Hepatocyte (in vitro differentiated cells): ENCODE data around the gene NKX2-1. TPM values are rescaled to one million over a fixed set of nuclear protein-coding genes. Genes with fewer than 3 reads are reported as not detected.

Experiments
- DNase-seq: peaks from one replicate; pipeline ENCODE4 v3.0.0-alpha.2; 2016; ENCODE audit warnings: low spot score
- H2AFZ ChIP-seq: fragments of 200-600 bp; sonication (generic); 2 replicates; pipeline ENCODE4 v1.6.0; 2016; ENCODE audit warnings: antibody characterized with exemption, mild to moderate bottlenecking
- H3K27ac ChIP-seq: fragments of 200-600 bp; sonication (generic); 2 replicates; pipeline ENCODE4 v1.5.1; 2016; ENCODE audit warnings: mild to moderate bottlenecking
- H3K27me3 ChIP-seq: fragments of 200-600 bp; sonication (generic); 2 replicates; pipeline ENCODE4 v1.6.1; 2016
- H3K36me3 ChIP-seq: fragments of 200-600 bp; sonication (generic); replicated peaks from 2 replicates; pipeline ENCODE4 v1.5.1; 2016; ENCODE audit warnings: low read depth; ENCODE audit not compliant: insufficient read depth
- H3K4me1 ChIP-seq: fragments of 200-600 bp; sonication (generic); 2 replicates; pipeline ENCODE4 v1.5.1; 2016; ENCODE audit warnings: mild to moderate bottlenecking, moderate library complexity; ENCODE audit not compliant: insufficient read depth
- H3K4me2 ChIP-seq: fragments of 200-600 bp; sonication (generic); 2 replicates; pipeline ENCODE4 v1.6.0; 2016
- H3K4me3 ChIP-seq: fragments of 200-600 bp; sonication (generic); 2 replicates; pipeline ENCODE4 v1.5.1; 2016; ENCODE audit warnings: mild to moderate bottlenecking
- H3K79me2 ChIP-seq: fragments of 200-600 bp; sonication (generic); 2 replicates; pipeline ENCODE4 v1.6.0; 2017; ENCODE audit warnings: mild to moderate bottlenecking
- H3K9me2 ChIP-seq: fragments of 200-600 bp; sonication (generic); replicated peaks from 2 replicates; pipeline ENCODE4 v1.6.0; 2017; ENCODE audit warnings: mild to moderate bottlenecking; ENCODE audit not compliant: insufficient read depth
- H3K9me3 ChIP-seq: fragments of 200-600 bp; sonication (generic); 2 replicates; pipeline ENCODE4 v1.5.1; 2016; ENCODE audit warnings: low read depth, mild to moderate bottlenecking
- H4K20me1 ChIP-seq: fragments of 200-600 bp; sonication (generic); 2 replicates; pipeline ENCODE4 v1.6.0; 2016; ENCODE audit warnings: mild to moderate bottlenecking; ENCODE audit not compliant: insufficient read depth, poor library complexity, severe bottlenecking
- CTCF ChIP-seq: fragments of 200-600 bp; sonication (generic); IDR thresholded peaks from 2 replicates; pipeline ENCODE4 v1.5.1; 2016; ENCODE audit warnings: antibody characterized with exemption, mild to moderate bottlenecking; ENCODE audit not compliant: poor library complexity
- EZH2 ChIP-seq: fragments of 200-600 bp; sonication (generic); IDR thresholded peaks from 2 replicates; pipeline ENCODE4 v1.6.1; 2016; ENCODE audit warnings: antibody characterized with exemption, mild to moderate bottlenecking, borderline replicate concordance
- EZH2phosphoT487 ChIP-seq: fragments of 200-600 bp; sonication (generic); IDR thresholded peaks from one replicate; pipeline ENCODE4 v1.6.1; 2018; ENCODE audit warnings: antibody characterized with exemption, mild to moderate bottlenecking, low read depth, moderate library complexity; ENCODE audit not compliant: unreplicated experiment, severe bottlenecking
- WGBS: methylation state at CpG from one replicate; pipeline ENCODE4 v1.1.6; 2016; ENCODE audit warnings: low lambda C conversion rate; ENCODE audit errors: missing lambda C conversion rate; 5-methylcytosine and 5-hydroxymethylcytosine counted together
- polyA plus RNA-seq: library from polyadenylated mRNA; unstranded; fragments of >200 nt; fragmentation: Nextera tagmentation; extraction: Ambion mirVana; gene quantifications from 2 replicates; pipeline ENCODE4 v1.2.1, GENCODE V29; 2016
- total RNA-seq: library from RNA; depleted of rRNA; stranded (reverse); fragments of >200 nt; gene quantifications from 2 replicates; pipeline ENCODE4 v1.2.3, GENCODE V29; 2014

NKX2-1 gene
- total and polyA plus RNA-seq, 2 experiments from 2014 or later = 2.2 to 2.7 TPM

- no peaks in the 10 kb centered on the region for H3K36me3 ChIP-seq
- H4K20me1 ChIP-seq = no peaks in the 10 kb centered on the region
- H3K4me2 ChIP-seq = no peak overlapping the region
- TF ChIP-seq CTCF (no peak), EZH2phosphoT487 (no peak), EZH2 (peak; percentile 32)
- DNase-seq = no peak
- WGBS = 9% methylated on average over 11 of the region's 11 CpGs
- H3K27ac ChIP-seq = no peak overlapping the region
- no peak overlapping the region for H2AFZ ChIP-seq
- no peaks in the 10 kb centered on the region for H3K9me3 ChIP-seq
- peaks cover 97% of the 10 kb centered on the region for H3K27me3 ChIP-seq
- no peak overlapping the region for H3K4me3 ChIP-seq
- no peaks in the 10 kb centered on the region for H3K79me2 ChIP-seq
- peaks cover 22% of the 10 kb centered on the region for H3K4me1 ChIP-seq
- no peaks in the 10 kb centered on the region for H3K9me2 ChIP-seq
These were observed 3.9 kb downstream of the NKX2-1 start for GRCh38 chr14:36515896-36516718.

- Histone ChIP-seq H3K79me2 (no peaks in the 10 kb centered on the region), H3K9me3 (no peaks in the 10 kb centered on the region), H3K4me1 (peaks cover 13% of the 10 kb centered on the region), H3K36me3 (no peaks in the 10 kb centered on the region), H4K20me1 (no peaks in the 10 kb centered on the region), H3K9me2 (no peaks in the 10 kb centered on the region), H3K27ac (no peak overlapping the region), H3K4me3 (no peak overlapping the region), H3K27me3 (peaks cover 97% of the 10 kb centered on the region), H3K4me2 (no peak overlapping the region), H2AFZ (no peak overlapping the region)
- TF ChIP-seq CTCF (no peak), EZH2phosphoT487 (no peak), EZH2 (no peak)
- no peak for DNase-seq
- WGBS = 5% methylated on average over 14 of the region's 14 CpGs
These were observed 4.9 kb downstream of the NKX2-1 start for GRCh38 chr14:36515105-36515593.

- TF ChIP-seq EZH2phosphoT487 = no peak
- TF ChIP-seq CTCF = no peak
- TF ChIP-seq EZH2 = peak; percentile 72
- peaks cover 97% of the 10 kb centered on the region for H3K27me3 ChIP-seq
- peaks cover 7% of the 10 kb centered on the region for H3K4me1 ChIP-seq
- no peaks in the 10 kb centered on the region for H3K36me3 ChIP-seq
- H3K9me2 ChIP-seq = no peaks in the 10 kb centered on the region
- no peak overlapping the region for H3K27ac ChIP-seq
- no peaks in the 10 kb centered on the region for H3K9me3 ChIP-seq
- 5% methylated on average over 38 of the region's 38 CpGs for WGBS
- H3K4me3 ChIP-seq = no peak overlapping the region
- DNase-seq = no peak
- H3K79me2 ChIP-seq = no peaks in the 10 kb centered on the region
- no peak overlapping the region for H2AFZ ChIP-seq
- H4K20me1 ChIP-seq = no peaks in the 10 kb centered on the region
- H3K4me2 ChIP-seq = no peak overlapping the region
These were observed 5.5 kb downstream of the NKX2-1 start for GRCh38 chr14:36514278-36515104.
